Stimulated activated CD8-positive, alpha-beta memory T cell treated with anti-CD3 and anti-CD28 coated beads, Interleukin-7, amount 100 ng/mL, for 48 hours (primary cell): Measurements from ENCODE around the gene CCDC68.
"Not testable (repeated sequence)": the region's sequence is repeated elsewhere in the genome, so short reads cannot be mapped to it uniquely, and the experiment has no call there.

Source experiments
- DNase-seq, 2 donors: peaks; one replicate each; pipeline ENCODE4 v3.0.0-alpha.2; 2020; ENCODE audit warnings: low read depth in 1 of 2; ENCODE audit errors: extremely low read depth in 1 of 2

CCDC68 gene, protein sequence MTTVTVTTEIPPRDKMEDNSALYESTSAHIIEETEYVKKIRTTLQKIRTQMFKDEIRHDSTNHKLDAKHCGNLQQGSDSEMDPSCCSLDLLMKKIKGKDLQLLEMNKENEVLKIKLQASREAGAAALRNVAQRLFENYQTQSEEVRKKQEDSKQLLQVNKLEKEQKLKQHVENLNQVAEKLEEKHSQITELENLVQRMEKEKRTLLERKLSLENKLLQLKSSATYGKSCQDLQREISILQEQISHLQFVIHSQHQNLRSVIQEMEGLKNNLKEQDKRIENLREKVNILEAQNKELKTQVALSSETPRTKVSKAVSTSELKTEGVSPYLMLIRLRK

DNA sequence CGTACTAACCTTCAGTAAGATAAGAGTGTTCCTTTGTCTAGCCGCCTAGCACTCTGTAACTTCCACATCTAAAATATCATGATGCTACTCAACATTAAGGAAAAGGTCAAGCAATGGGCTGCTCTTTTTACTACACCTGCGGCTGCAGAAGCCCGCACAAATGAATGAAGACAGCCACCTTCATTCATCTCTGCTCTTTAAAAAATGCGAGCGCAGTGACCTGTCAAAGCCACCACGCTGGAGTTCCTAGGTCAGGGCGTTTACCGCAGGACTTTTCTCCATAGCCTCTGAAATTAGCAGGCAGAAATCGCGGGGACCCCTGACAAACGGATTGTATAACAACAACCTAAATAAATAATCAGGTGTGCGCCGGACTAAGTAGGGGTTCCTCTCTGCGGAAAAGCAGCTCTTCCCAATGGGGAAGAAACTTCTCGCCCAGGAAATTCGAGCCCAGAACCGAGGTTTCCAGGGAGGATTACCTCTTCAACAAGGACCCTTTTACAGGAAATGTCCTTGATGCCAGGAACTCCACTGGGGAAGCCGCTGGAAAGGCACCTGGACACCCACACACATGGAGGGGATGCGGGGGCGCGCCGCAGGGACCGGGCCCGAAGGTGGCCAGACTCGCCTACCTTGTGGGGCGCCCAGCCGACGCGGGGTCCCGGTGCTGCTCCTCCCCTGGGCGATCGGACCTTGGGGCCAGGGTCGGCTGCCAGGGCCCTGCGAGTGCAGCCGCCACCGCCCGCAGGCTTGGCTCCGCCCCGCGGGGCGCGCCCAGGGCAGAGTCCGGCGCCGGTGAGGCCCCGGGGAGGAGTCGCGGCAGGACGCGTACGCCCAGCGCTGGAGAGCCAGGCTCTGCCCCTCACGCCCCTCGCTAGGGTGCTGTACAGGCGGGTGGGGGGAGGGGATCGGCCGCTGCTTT lies at the start of gene CCDC68:
Gene CCDC68 (minus strand): TSS at position 758 of the 922 bp plus-strand sequence. CDS start 16,670 bp downstream, outside the sequence.
- no peak for DNase-seq

DNA sequence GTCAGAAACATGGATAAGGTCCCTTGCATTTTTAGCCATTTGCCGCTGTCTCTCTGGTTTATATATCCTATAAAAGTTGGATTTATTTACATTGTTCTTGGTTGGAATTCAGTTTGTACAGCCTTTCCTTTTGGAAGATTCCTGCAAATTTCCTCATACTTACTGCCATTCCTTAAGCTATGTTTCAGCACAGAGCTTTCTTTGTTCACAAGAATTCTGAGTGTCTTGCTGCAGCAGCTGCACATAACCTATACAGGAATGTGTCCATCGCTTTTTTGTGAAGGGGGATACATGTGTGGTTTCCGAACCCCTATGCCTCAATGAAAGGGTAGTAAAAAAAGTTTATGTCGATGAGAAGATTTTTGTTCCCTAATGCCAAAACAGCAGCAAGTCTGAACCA lies 48.3 kb upstream of the CCDC68 start:
- no peak for DNase-seq

DNA sequence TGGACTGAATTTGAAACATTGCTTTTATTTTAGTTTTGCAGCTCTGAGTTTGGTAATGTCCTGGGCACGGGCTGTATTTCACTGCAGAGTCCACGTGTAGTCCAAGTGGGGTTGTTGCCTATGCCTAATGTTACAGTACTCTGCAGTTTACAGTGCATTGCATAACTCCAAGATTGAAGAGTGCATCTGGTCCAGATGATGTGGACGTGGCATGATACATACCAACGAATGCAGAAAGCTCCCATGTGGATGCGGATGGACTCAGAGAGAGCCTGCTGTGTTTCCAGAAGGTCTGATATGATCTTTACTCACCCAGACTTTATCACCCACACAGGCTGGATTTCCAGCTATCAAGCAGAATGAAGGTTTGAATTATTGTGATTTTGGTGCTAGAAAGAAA lies 44.4 kb upstream of the CCDC68 start:
- no peak for DNase-seq

DNA sequence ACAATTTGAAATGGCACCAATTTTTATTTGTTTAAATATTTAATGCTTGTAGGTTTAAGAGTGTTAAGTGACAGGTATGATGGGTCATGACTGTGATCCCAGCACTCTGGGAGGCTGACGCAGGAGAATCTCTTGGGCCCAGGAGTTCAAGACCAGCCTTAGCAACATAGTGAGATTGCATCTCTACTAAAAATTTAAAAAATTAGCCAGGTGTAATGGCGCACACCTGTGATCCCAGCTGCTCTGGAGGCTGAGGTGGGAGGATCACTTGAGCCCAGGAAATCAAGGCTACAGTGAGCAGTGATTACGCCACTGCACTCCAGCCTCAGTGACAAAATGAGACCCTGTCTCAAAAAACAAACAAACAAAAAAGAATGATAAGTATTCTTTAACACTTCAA lies 43.0 kb upstream of the CCDC68 start:
- DNase-seq = no peak

DNA sequence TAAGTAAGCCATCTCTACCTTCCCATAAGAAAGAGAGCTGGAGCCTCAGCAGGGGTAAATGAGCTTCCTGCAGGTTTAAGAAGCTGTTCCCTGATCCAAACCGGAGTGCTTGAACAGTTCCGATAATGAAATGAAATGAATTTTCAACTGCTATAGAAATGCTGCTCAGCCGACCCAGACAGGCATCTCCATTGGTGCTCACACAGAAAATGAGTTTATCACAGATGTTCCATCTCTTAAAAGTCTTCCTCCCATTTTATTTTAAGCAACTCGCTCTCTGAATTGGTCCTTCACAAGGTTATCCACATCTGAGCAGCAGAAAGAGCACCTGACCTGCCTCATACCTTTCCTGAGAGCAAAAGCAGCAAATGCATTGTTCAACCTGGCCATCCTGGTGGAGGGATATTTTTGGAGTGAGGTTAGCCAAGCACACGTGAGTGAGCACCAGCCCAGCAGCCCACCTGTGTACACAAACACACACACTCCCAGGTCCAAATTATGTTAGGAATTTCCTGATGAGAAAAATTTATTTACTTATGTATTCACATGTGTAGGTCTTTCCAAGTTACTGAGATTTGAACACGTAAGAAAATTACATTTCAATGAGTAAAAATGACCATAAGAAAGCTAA lies 42.2 kb upstream of the CCDC68 start:
- no peak for DNase-seq

DNA sequence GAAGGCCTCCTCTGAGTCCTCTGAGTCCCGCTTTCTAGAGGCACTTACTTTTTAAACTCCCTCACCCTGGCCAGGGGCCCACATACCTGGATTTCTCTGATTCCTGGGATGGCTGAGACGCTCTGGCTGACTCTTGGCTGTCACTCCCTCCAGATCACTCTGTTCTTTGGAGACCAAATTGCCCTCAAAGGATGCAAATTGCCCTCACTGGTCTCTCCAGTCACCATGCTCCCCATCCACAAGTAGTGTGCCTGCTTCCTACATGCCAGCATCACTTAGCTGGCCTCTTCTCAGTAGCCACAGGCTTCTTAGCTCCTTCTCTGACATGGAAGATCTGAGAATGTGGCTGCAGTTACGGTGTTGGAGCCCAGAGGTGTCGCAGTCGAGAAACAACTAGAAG lies 41.3 kb upstream of the CCDC68 start:
- no peak for DNase-seq

DNA sequence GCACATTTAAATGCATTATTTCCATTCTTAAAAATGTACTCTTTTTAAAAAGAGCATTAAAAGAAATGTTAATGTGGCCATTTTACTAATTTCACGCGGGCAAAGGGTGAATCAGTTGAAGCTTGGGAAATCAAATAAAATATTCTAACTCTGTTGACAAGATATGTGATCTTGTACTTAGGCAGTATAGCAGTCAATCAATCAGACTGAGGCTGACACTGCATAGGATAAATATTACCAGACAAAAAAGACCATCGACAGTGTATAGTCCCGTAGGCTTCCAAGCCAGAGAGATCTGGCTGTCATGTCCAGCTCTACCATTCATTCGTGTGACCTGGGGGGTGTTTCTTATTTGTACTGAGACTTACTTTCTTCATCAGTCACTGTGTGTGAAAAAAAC lies 39.8 kb upstream of the CCDC68 start:
- no peak for DNase-seq

DNA sequence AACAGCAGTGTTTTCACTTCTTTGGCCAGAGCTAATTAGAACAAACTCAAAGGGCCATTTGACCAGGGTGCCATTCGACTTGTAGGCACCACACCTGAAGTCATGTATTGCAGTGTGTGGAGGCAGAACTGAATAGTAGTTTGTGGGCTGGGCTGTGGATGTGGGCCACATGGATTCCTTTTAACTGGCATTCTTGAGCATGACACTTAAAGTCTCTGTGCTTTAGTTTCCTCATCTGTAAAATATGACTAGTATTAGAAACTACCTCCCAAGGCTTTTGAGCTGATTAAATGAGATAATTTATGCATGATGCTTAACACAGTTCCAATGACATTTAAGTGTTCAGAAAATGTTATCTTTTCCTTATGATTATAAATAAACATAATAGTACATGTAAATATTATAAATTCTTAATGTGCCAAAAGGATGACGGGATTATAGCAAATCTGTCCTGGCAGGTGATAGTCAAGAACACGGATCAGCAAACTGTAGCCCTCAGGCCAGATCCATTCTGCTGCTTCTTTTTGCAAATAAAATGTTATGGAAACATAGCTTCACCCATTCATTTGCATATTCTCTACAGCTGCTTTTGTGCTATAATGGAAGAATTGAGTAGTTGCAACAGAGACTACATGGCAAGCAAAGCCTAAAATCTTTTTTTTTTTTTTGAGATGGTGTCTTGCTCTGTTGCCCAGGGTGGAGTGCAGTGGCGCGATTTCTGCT lies 36.3 kb upstream of the CCDC68 start:
- DNase-seq = no peak

DNA sequence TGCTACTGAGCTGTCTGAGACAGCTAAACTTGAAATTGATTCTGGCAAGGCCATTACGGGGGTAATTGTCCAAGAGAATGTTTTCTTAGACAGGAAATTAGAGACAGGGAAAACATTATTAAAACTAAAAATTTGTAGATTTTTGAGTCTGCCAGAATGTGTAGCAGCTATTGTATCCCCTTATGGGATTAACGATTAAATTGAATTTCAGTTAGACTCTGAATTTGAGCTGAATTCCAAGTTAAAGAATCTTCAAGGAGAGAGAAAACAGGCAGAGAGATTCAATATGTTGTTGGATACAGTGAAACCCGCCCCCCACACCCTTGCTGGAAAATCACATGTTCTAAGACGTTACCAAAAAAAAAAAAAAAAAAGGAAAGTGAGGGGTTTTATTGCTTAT lies 32.7 kb upstream of the CCDC68 start:
- no peak for DNase-seq

DNA sequence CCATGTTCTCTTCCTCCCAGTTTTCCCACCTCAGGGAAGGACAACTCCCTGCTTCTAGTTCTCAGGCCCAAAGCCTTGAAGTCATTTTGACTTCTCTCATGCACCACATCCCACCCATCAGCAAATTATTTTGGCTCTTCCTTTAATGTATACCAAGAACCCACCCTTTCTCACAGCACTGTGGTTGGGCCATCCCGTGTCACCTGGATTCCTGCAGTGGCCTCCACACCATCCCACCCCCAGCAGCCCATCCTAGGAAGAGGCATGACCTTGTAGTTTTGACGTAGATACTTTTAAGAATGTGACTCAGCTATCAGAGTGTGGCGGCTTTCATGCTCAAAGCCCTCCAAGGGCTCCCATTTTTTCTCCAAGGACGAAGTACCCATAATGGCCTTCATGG lies 25.6 kb upstream of the CCDC68 start:
- no peak for DNase-seq

DNA sequence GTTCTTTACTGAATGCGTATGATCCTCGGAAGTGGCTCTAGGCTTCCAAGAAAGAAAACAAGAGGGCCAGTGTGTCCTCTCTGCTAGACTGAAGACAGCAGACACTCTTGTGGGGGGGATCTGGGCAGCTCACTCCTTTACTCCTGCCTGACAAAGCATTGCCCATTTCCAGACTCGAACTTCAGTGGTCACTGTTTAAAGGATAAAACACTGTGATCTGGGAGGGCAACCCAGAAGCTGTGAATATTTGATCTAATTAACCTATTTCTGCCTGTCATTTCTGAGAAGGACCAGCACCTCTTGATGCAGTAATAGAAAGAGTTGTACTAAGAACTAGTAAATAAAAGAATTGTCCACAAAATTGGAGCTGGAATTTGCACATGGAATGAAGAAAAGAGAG lies 24.5 kb upstream of the CCDC68 start:
- no peak for DNase-seq

DNA sequence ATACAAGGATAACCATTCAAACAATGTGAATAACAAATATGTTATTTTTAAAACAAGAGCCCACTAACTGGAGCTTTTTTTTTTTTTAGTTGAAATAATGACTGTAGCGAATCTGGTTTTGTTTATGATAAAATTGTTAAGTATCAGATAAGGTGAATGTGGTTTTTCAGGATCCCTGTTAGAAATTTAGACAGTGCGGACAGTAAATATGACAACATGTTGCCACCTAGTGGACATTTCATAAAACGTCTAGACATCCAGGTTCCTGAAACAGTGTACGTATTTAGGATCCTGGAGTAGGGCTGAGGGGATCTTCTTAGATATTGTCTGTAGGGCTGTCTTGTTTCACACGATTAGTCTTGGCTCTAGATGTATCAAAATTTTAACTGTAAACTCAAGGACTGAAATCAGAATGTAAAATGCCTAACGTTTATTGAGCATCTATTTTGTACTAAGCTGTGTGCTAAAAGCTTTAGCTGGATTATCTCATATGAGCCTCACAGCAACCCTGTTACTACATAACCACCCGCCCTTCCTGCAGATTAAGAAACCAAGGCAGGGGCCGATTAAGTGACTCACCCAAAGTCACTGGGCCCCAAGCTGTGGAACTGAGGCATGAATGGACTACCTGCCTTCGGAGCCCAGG lies 23.9 kb upstream of the CCDC68 start:
- no peak for DNase-seq

DNA sequence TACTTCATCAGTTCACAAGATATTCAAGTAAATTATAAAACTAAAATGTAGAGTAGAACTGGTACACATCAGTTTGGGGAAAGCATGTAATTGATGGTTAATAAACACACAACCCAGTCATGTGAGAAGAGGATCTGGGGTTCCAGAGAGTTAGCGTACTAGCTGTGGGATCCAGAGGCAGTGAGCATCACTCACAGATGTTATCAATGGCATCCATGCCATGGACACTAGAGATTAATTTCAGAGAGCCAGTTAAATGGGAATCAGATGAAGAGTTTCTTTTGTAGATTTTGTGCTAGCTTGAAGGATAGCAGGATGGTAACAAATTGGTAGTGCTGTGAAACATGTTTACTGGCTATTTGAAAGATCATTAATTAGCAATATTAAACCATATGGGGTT lies 21.8 kb upstream of the CCDC68 start:
- no peak for DNase-seq

DNA sequence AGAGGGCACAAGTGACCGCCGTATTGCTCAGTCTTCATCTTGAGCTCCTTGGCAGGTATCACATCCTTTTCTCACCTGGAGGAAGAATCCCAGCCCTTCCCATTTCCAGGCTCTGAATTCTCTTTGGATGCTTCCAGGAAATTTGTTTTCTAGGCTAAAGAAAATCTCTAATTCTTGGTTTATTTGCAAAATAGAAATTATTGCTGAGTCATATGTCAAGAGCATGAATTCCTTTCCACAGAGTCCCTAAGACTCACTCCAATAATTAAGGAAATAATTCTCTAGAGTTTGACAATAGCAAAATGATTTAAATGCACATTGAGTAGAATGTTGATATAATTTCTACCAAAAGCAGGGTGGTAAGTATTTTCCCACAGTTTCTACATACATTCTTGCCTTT lies 16.3 kb upstream of the CCDC68 start:
- DNase-seq = no peak

DNA sequence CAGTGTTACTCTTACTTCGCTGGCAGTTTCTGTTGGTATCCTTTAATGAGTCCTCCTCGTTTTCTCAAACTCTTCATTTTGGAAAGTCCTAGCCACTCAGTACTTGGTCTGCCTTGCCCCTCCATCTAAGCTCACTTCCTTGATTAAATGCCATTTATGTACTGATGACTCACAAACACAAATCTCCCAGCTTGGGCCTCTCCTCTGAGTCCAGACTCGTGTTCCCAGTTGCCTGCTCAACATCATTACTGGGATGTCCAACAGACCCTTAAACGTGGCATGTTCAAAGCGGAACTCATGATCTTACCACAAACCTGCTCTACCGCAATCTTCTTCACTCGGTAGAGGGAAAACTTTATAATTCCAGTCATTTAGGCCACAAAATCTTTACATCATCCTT lies 13.8 kb upstream of the CCDC68 start:
- no peak for DNase-seq

DNA sequence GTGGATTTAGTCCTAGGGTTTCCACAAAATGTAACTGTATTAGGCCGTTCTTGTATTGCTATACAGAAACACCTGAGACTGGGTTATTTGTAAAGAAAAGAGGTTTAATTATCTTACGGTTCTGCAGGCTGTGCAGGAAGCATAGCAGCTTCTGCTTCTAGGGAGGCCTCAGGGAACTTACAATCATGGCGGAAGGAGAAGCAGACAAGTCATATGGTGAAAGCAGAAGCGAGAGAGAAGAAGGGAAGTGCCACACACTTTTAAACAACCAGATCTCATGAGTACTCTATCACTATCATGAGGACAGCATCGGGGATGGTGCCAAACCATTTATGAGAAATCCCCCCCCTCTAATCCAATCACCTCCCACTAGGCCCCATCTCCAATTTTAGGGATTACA lies 9.5 kb upstream of the CCDC68 start:
- DNase-seq = no peak

DNA sequence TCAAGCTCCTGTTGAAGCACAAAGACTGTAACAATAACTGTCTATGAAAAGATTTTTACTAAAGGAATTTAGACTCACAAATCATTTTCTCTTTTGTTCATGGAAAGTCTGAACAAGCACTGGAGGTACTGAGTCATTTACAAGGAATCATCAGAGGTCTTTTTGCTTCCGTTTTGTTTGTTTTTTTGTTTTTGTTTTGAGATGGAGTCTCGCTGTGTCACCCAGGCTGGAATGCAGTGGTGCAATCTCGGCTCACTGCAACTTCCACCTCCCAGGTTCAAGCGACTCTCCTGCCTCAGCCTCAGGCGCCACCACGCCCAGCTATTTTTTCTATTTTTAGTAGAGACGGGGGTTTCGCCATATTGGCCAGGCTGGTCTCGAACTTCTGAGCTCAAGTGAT lies 9.0 kb upstream of the CCDC68 start:
- DNase-seq = not testable (repeated sequence)

DNA sequence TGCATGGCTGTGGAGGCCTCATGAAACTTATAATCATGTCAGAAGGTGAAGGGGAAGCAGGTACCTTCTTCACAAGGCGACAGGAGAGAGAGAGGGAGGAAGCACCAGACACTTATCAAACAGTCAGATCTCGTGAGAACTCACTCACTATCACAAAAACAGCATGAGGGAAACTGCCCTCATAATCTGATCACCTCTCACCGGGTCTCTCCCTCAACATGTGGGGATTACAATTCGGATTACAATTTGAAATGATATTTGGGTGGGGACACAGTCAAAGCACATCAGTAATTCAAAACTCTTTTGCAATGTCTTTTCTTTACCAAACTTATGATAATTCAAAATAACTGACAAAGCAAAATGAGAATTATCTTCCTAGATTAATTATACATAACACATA lies 8.5 kb upstream of the CCDC68 start:
- no peak for DNase-seq

DNA sequence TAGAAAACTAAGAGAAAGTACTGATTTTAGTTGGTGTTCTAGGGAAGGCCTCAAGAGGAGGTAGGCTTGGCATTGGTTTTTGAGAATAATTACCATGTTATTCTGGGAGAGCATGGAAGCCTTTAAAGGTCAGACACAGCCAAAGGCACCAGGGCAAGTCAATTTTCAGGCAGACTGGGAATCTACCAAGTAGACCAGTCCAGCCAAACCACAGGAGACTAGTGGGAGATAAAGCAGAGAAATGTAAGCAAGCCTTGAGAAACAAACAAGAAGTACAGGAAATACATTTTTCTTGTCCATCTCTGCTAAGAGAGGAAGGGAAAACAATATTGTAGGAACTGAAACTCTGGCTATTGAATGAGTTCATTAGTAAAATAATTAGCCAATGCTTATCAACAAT lies 5.5 kb upstream of the CCDC68 start:
- DNase-seq = no peak

DNA sequence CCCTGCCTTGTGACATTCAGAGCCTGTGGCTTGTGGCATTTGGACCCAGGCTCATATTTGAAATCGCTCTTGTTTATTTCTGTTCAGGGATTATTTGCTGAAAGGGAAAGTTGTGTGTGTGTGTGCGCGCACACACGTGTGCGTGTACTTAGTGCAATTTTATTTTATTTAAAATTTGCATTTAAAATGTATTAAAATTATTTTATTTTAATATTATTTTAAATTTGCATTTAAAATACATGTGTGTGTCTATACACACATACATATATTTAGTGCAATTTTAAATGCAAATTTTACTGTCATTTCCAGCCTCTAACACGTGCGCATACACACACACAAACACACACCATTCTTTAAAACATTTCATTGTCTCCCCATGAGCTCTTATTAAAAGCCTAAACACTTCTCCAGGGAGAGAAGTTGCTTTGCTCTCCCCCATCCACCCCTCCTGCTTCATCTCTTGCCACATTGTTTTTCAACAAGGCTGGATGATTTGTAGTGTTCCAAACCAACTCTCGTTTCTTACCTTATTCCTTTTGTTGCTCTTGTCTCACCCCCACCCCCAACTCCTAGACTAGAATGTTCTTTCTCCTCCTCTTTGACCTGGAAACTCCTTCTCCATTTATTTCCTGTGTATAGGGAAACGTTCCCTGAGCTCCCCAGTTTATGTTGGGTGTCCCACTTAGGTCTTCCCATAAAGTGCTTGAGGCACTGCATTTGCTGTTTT lies 3.8 kb upstream of the CCDC68 start:
- DNase-seq = no peak
